ENCODE results near the gene NSMCE4A.
"Not testable (repeated sequence)": the region's sequence is repeated elsewhere in the genome, so short reads cannot be mapped to it uniquely, and the experiment has no call there.

Gene NSMCE4A

DNA sequence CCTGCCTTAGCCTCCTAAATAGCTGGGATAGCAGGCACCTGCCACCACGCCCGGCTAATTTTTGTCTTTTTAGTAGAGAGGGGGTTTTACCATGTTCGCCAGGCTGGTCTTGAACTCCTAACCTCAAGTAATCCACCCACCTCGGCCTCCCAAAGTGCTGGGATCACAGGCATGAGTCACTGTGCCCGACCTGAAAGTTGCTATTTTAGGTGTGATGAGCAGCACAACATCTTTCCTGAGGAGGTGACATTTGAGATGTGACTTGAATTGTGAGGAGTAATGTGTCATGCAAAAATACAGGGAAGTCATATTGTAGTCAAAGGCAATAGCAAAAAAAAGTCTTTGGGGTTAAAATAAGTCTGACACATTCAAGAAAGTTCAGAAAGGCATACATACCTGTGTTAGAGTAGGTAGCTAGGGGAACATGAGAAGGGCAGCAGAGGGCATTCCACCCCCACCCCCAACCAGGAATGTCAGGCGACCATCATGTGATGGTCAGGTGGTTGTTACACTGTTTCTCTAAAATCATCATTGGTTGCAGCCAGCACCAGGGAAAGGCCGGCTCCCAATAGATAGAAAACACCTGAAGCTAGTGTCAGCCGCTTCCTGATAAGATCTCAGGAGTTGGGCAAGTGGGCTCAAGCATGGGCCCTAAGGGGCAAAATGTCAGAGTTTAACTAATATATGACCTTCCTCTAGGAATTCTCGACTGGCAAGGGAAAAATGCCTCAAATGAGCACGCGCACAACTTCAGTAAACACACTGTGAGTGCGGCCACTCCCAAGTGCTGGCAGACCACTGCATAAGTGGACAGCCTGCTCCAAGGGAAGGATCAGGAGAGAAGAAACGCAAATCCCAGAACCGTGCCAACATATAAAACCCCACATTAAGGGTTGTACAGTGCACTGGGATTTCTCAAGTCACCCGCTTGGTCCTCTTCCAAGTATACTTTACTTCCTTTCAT, 13.6 kb upstream of the NSMCE4A start, which contains the start of gene TACC2:
Gene TACC2 (plus strand): TSS at position 803 of the 964 bp plus-strand sequence. CDS start 32,819 bp downstream, outside the sequence.
- no peak for DNase-seq

DNA sequence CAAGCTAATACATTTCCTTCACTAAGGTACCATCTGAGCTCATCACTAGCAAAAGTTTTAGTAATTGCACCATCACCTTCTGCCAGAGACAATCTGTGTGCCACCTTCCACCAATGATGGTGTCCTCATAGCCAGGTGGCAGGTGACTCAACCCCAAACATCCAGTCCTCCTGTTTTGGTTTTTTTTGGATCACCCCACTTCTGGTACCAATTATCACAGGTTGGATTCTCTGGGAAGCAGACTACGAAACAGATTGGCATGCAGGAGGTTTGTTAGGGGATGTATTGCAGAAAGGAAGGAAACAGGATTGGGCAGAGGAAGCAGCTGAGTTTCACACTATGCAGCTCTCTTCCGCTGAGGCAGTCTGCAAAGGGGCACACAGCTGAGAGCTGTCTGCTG, 9.4 kb upstream of the NSMCE4A start:
- no peak for DNase-seq

DNA sequence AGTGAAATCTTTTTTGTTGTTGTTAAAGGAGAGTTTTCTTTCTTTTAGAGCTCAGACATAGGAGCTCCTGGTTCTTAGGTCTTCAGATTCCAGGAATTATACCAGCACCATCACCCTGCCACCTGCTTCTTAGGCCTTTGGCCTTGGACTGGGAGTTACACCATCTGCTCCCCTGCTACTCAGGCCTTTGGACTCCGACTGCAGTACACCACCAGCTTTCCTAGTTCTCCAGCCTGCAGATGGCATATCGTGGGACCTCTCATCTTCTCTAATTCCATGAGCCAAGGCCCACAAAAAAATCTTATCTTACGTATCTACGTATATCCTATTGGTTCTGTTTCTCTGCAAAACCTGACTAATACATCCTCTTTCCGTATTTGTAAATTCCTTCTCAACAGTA, 8.8 kb upstream of the NSMCE4A start:
- no peak for DNase-seq

DNA sequence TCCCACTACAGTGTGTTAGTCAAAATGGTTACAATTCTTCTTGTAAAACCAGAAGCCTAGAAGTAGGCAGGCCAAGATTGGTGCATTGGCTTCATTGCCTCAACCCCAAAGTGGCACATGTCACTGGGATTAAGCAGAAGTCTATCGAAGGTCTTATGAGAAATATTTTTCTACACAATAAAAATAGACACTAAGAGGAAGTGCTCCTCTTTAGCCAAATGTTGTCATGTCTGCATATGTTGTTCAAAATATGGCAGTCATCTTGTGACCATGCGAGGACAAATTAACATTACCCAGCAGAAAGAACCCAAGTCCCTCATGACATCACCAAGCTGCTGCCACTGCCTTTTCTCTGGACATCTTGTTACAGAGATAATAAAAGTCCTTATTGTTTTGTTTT, 6.3 kb upstream of the NSMCE4A start:
- DNase-seq: no peak

DNA sequence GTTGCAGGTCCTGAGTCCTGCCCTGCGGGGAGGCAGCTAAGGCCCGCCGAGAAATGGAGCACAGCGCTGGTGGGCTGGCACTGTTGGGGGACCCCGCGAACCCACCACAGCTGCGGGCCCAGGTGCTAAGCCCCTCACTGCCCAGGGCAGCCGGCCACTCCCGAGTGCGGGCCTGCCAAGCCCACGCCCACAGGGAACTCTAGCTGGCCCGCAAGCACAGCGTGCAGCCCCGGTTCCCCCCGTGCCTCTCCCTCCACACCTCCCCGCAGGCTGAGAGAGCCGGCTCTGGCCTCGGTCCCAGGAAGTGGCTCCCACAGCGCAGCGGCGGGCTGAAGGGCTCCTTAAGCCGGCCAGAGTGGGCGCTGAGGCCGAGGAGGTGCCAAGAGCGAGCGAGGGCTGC, 3.5 kb upstream of the NSMCE4A start:
- no peak for DNase-seq

DNA sequence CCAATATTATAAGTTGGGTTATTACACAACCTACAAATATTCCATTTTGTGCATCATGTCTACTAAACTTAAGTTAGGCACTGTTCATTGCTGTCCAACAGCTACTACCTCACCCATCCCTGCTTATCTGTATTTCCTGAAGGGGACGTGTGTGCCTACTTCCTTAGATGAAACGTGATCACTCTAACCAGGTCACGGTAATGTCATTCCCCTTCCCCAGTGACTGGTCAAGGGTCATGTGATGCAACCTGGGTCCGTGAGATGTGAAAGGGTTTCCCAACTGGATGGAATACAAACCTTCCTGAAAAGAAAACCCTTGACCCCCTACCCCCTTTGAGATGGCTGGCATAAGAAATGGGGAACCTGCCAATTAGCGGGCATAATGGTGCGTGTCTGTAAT, 1.6 kb upstream of the NSMCE4A start:
- no peak for DNase-seq

DNA sequence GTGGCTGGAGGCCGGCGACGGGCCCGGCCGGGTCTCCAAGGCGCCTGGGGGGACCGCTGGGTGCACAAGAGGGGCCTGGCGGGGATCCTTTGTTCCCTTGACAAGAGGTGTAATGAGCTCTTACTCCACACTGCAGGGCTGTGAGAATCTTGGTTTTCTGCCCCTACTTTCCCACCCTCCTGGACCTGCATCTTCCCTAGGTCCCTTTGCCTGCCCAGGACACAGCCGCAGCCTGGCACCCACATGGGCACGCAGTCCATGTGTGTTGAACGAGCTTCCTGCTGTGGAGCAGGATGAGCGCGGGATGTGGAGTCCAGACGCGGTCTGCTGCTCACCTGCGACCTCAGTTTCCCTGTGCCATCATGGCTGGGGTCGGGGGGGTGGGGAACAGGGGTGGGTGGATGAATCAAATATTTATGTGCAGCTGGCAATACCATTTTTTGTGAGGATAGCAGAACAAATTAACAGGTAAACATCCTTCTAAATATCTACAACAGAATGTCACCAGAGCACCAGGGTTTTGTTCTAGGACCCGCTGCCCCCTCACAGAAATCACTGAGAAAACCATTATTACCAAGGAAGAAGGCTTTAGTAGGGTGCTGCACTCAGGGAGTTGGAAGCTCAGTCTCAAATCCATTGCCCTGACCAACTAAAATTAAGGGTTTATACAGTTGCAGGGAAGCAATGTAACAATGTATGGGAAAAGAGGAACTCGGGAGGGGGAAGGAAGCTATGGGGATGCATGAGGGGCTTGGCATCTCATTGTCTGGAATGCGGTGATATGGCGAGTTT, 474 bp upstream of the NSMCE4A start:
- DNase-seq: no peak

DNA sequence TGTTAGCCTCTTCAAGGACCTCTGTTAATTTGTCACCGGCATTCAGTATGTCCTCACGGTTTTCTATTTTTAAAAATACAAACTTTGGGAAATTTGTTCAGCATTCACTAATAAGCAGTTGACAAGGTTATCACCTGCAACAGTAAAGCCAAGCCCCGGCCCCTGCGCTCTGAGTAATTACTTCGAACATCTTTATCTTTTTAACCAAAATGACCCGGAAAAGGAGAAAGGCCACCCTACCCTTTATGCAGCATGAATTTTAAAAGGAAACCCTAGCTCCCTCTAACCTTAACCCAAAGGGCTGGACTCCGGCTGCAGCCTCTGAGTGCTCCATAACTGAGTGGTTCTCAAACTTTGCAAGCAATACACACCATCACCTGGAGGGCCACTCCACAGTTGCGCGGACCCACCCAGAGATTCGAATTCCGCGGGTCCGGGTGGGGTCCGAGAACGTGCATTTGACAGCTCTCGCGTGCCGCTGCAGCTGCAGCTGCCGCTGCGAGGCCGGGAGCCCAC, 940 bp downstream of the NSMCE4A start:
- peak in 1 of 2 experiments; percentile 39 for DNase-seq

DNA sequence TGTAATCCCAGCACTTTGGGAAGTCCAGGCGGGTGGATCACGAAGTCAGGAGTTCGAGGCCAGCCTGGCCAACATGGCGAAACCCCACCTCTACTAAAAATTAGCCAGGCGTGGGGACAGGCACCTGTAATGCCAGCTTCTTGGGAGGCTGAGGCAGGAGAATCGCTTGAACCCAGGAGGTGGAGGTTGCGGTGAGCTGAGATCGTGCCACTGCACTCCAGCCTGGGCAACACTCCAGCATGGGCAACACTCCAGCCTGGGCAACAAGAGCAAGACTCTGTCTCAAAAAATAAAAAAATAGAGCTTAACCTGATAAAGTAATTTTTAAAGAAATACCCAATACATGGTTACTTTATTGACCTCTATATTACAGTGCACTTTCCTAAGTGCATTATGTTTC, 5.9 kb downstream of the NSMCE4A start:
- not testable (repeated sequence) for DNase-seq

DNA sequence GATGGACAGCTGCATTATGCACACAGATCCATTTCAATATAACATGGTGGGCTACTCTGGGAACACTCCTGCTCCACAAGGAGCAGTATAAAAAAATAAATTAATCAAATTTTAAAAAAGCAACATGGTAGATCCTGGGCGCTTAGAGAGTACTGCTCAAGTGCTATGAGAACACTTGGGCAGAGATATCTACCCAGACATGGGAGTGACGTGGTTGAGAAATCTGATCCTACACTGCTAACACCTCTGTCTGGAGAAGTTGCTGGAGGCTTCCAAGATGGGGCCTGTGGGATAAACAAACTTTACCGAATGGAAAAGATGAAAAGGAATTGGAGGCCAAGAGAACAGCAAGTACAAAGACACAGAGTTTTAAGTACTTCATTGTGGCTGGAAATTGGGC, 9.0 kb downstream of the NSMCE4A start:
- DNase-seq: no peak

DNA sequence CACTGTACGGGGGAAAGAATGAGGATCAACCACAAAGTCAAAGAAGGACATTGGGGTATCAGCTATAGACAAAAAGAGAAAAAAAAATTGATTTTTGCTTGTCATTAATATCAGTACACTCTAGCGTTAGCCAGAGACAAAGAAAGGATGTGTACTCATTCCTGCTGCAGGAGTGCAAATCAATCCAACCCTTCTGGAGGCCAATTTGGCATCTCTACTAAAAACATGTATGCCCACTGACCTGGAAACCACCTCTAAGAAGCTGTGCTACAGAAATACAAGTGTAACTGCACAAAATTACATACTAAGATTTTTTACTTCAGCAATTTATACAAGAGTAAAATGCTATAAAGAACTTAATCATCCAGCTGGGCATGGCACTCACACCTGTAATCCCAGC, 13.6 kb downstream of the NSMCE4A start:
- no peak for DNase-seq

DNA sequence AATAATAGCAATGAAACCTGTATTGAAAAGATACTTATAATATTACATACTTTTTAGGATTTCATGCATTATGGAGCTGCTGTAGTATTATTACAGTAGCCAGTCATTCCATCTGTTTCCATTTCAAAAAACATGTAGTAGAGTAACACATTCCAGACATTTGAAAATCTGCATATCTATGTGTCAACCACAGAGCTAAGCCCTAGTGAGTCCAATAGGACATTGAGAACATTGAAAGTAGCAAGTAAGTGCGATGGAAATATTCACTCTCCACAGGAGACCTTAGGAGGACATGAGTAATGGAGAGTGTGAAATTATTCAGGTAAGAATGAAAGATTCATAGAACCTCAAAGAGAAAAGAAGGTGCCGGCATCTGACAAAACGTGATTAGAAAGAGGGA, 15.3 kb downstream of the NSMCE4A start:
- DNase-seq: no peak

DNA sequence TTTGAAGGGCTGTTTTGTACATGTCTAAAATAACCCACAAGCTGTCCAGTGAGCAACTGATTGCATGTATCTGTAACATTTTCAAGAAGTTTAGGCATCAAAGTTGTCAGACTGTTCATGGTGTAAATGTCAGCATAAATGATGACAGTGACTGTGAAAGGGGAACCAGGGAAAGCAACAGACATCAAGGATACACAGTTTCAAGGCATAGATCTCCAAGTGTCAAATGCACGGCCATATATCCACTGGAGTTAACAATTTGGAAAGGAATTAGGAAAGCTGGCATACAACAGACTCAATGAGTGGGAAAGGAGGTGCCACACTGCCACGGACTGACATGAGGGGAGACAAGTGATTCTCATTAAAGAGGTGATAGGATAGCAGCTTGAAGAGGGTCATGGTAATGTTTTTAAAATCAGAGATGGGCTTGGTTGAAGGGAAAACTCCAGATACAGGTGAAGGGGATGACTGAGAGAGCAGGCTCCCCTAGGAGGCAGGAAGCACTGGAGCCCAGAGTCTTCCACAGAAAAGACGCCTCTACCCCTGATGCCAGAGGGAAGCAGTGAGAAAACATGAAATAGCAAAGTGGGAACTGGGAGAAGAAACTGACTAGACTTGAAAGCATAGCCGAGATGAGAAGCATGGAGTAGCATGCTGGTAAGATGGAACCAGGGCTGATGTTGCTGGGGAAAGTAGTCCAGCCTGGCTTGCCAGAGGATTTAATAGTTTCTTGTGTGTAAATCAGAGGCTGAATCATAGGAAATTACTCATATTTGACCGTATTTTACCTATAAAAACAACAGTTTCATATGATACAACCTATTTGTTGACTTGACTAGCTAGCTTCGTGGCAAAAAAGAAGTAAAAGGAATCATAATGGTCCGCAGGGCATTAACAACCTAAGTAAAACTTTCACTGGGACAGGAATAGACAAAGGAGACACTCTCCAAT, 18.6 kb downstream of the NSMCE4A start:
- no peak for DNase-seq

DNA sequence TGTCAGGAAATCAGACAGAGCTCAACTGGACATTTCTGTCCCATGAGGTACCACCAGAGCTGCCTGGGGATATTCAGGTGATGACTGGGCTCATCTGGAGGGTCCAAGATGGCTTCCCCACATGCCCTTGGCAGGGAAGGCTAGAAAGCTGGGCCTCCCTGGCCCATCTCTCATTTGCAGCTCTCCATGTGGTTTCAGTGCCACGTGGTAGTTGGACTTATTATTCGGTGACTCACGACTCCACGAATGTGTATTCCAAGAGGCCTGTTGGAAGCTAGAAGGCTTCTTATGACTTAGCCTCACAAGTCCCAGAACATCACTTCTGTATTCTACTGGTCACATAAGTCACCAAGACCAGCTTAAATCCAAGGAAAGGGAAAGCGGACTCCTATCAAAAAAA, 22.8 kb downstream of the NSMCE4A start:
- no peak for DNase-seq

DNA sequence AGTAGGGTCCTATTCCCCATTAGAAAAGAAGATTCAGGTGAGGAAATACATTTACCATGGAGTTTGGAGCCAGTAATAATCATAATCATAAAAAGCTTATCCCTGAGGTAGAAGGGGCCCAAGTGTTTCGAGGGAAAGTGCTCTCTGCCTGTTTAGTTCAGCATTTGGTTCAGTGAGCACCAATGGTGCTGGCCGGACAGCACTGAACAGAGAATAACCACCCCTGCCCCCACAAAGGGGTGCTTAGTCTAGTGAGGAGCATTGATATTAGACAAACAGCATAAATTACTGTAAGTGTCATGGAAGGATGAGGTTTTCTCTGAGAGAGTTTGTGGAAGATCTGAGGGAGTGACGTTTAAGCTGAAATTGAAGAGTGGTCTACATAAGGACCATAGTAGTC, 25.6 kb downstream of the NSMCE4A start:
- DNase-seq: no peak

DNA sequence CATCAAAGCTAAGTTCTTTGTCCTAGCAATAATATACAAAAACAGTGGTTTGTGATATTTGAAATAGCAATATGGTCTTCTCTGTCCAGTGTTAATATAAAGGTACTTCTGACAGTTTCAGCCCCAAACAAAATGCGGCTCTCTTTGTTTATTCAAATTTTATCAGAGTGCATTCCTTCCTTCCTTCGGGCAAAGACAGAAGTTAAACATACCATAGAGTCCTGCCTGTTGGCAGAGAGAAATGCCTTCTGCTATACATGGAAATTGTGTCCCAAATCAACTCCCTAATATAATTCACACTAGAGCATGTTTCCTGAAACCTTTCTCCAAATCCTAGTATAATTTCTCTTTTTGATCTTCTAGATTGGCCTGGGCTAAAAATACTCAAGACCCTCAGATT, 26.0 kb downstream of the NSMCE4A start:
- peak in 1 of 2 experiments; percentile 47 for DNase-seq

DNA sequence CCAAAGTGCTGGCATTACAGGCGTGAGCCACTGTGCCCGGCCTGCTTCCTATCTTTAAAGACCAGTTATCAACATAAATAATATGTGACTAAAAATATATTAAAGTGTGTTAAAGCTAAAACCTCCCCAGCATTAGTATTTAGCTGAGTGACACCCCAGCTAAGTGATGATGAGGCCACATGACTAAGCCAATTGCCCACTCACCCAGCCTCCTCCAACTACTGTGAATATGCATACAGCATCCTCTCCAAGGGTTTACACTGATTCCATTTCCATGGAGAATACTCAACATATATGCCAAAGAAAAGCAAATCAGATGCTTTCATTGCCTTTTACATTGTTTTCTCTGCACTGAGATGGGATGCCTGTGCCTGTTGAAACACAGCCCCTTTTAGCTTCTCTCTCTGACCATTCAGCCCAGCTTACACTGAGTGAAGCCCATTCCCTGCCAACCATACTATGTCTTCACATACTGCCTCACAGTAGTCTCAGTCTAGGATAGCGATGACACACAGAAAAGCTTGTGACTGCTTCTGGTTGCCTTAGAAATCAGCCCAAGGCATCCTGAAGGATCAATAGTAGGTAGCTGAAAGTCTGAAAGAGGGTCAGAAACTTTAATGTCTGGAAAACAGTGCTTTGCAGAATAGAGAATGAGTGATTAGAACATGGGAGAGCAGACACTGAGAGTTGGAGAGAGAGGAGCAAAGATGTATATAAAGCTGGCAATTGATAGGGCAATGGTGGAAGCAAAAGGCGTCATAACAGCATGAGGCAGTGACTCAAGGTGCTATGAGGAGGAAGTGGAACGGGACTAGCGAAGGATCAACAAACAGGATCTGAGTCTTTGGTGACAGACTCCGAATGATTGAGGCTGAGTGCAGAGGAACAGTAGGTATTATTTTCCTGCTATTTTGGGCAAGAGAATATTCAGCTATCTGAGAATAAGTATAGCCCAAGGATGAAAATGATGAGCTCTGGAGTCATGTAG, 27.4 kb downstream of the NSMCE4A start:
- no peak for DNase-seq

DNA sequence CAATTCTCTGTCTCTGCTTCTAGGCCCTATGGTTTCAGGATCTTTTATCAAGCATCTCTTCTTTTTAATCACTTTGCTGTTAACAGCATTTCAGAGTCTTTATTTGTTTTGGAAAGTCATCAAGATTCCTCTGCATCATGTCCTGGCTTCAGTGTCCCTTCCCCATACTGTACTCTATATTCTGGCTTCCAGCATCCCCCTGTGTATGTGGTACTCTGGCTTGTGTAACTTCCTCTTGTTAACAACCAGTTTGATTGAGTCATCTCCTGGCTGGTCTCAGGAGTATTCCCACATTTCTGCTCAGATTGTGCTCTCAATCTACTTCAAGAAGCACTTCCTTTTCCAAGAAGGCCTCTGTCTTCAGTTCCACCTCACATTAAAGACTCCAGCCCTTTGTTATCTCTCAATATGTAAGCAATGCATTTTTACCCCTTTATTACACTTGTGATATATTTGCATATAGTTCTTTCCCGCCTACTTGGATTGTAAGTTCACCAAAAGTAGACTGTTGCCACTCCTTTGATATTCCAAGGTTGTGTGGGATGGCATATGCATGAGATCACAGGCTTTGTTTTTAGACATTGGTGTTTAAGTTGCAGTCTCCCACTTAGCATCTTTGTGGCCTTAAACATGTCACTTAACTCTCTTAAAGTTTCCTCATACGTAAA, 32.1 kb downstream of the NSMCE4A start:
- DNase-seq: no peak

DNA sequence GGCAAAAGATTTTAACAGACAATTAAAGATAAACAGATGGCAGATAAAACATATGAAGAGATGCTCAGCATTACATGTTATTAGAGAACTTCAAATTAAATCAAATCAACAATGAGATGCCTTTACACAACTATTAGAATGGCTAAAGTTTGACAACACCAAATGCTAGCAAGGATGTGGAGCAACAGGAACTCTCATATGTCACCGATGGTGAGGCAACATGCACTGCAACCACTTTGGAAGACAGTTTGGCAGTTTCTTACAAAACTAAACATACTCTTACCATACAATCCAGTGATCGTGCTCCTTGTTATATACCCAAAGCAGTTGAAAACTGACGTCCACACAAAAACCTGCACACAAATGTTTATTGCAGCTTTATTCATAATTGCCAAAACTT, 33.5 kb downstream of the NSMCE4A start:
- DNase-seq: no peak

DNA sequence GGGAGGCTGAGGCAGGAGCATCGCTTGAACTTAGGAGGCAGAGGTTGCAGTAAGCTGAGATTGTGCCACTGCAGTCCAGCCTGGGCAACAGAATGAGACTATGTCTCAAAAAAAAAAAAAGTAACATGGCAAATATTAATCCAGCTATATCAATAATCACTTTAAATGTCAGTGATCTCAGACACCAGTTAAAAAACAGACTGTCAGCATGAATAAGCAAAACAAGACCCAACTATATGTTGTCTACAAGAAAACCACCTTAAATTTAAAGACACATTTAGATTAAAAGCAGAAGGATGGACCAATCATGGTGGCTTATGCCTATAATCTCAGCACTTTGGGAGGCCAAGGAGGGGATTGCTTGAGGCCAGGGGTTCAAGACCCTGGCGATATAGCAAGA, 38.7 kb downstream of the NSMCE4A start:
- no peak for DNase-seq

DNA sequence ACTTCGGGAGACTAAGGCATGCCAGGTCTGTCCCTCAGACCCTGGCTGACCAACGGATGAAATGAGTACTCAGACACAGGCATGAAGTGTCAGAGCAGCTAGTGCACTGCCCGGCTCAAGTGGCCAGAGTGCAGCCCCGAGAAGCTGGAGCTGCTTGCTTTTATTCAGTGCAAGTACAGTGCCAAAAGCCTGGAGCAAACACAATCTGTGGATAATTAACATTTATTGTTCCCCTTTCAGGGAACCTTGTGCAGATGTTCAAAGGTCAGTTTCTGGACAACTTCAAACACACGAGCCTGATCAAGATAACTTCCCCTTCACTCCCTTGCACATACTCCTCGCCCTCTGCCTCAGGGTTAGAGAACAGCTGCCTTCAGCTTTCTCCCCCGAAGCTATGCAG, 39.3 kb downstream of the NSMCE4A start:
- DNase-seq: no peak

Data from NCI-H526 (cell line).